NCI-H526 treated with DMSO at 0.1 percent for 48 hours (cell line): ENCODE data around the gene CAPN5.

Source experiments
- DNase-seq: peaks from one replicate; lab custom pipeline; 2025; lab: John Stamatoyannopoulos, UW

The CAPN5 gene

GRCh38 chr11:77100166-77101042 is 33.6 kb downstream of the CAPN5 start:
- DNase-seq: no peak

- no peak for DNase-seq
These were observed 34.3 kb downstream of the CAPN5 start for GRCh38 chr11:77101043-77101537.

GRCh38 chr11:77102246-77103210 is 35.8 kb downstream of the CAPN5 start, which contains the start of gene OMP:
OMP (plus strand) TSS chr11:77102840; CDS start chr11:77102840, 0 bp downstream.
- DNase-seq: no peak

- no peak for DNase-seq
These were observed 36.5 kb downstream of the CAPN5 start for GRCh38 chr11:77103319-77103718.

GRCh38 chr11:77104727-77105126 is 38.0 kb downstream of the CAPN5 start:
- no peak for DNase-seq

- DNase-seq: no peak
These were observed 39.5 kb downstream of the CAPN5 start for GRCh38 chr11:77106321-77106720.

- DNase-seq: no peak
These were observed 40.0 kb downstream of the CAPN5 start for GRCh38 chr11:77106759-77107158.

GRCh38 chr11:77107950-77108349 is 41.2 kb downstream of the CAPN5 start:
- DNase-seq: no peak

GRCh38 chr11:77108436-77108835 is 41.7 kb downstream of the CAPN5 start:
- no peak for DNase-seq

GRCh38 chr11:77109236-77110019 is 42.7 kb downstream of the CAPN5 start:
- DNase-seq: no peak

GRCh38 chr11:77110836-77111235 is 44.1 kb downstream of the CAPN5 start:
- DNase-seq: no peak

GRCh38 chr11:77111277-77111676 is 44.5 kb downstream of the CAPN5 start:
- DNase-seq: no peak

- DNase-seq: no peak
These were observed 45.2 kb downstream of the CAPN5 start for GRCh38 chr11:77111946-77112345.

GRCh38 chr11:77112641-77113381 is 46.0 kb downstream of the CAPN5 start:
- no peak for DNase-seq

GRCh38 chr11:77113382-77114088 is 46.8 kb downstream of the CAPN5 start:
- no peak for DNase-seq

GRCh38 chr11:77114089-77114463 is 47.3 kb downstream of the CAPN5 start:
- no peak for DNase-seq

- DNase-seq: no peak
These were observed 48.4 kb downstream of the CAPN5 start for GRCh38 chr11:77115181-77115611.

- no peak for DNase-seq
These were observed 49.2 kb downstream of the CAPN5 start for GRCh38 chr11:77115956-77116355.

GRCh38 chr11:77117492-77117891 is 50.7 kb downstream of the CAPN5 start:
- DNase-seq: no peak

GRCh38 chr11:77118086-77118485 is 51.3 kb downstream of the CAPN5 start:
- no peak for DNase-seq
